Measurements from ENCODE around the gene FMNL3.
"Not testable (repeated sequence)": the region's sequence is repeated elsewhere in the genome, so short reads cannot be mapped to it uniquely, and the experiment has no call there.

The FMNL3 gene

GRCh38 chr12:49713952-49714351 is 6.7 kb upstream of the FMNL3 start:
- in situ Hi-C loops (cut with HindIII; ENCODE audit: low sequenced_read_pairs) = not testable (repeated sequence)

GRCh38 chr12:49708851-49709250 is 1.6 kb upstream of the FMNL3 start:
- in situ Hi-C loops (cut with HindIII; ENCODE audit: low sequenced_read_pairs) = loop anchor here (5.0 kb wide), 1 partner anchor 67 kb away; no protein-coding TSS in a partner anchor

- in situ Hi-C loops (cut with HindIII; ENCODE audit: low sequenced_read_pairs) = loop anchor here (5.0 kb wide), 1 partner anchor 65 kb away; no protein-coding TSS in a partner anchor
Observed at GRCh38 chr12:49707812-49708147, 575 bp upstream of the FMNL3 start.

GRCh38 chr12:49706351-49707127 is 666 bp downstream of the FMNL3 start:
- in situ Hi-C loops (cut with HindIII; ENCODE audit: low sequenced_read_pairs) = loop anchor here (5.0 kb wide), 1 partner anchor 64 kb away; no protein-coding TSS in a partner anchor

- in situ Hi-C loops (cut with HindIII; ENCODE audit: low sequenced_read_pairs) = loop anchor here (5.0 kb wide), 1 partner anchor 63 kb away; no protein-coding TSS in a partner anchor
Observed at GRCh38 chr12:49705479-49706134, 1.6 kb downstream of the FMNL3 start.

- in situ Hi-C loops (cut with HindIII; ENCODE audit: low sequenced_read_pairs) = no loop called here
Observed at GRCh38 chr12:49703647-49704137, 3.5 kb downstream of the FMNL3 start.

- in situ Hi-C loops (cut with HindIII; ENCODE audit: low sequenced_read_pairs) = no loop called here
Observed at GRCh38 chr12:49702676-49703215, 4.5 kb downstream of the FMNL3 start.

- in situ Hi-C loops (cut with HindIII; ENCODE audit: low sequenced_read_pairs) = no loop called here
Observed at GRCh38 chr12:49702009-49702408, 5.2 kb downstream of the FMNL3 start.

- in situ Hi-C loops (cut with HindIII; ENCODE audit: low sequenced_read_pairs) = no loop called here
Observed at GRCh38 chr12:49698619-49699545, 8.3 kb downstream of the FMNL3 start.

GRCh38 chr12:49697808-49698207 is 9.4 kb downstream of the FMNL3 start:
- in situ Hi-C loops (cut with HindIII; ENCODE audit: low sequenced_read_pairs) = no loop called here

- in situ Hi-C loops (cut with HindIII; ENCODE audit: low sequenced_read_pairs) = no loop called here
Observed at GRCh38 chr12:49696723-49697122, 10.5 kb downstream of the FMNL3 start.

- in situ Hi-C loops (cut with HindIII; ENCODE audit: low sequenced_read_pairs) = no loop called here
Observed at GRCh38 chr12:49693931-49694444, 13.2 kb downstream of the FMNL3 start.

- in situ Hi-C loops (cut with HindIII; ENCODE audit: low sequenced_read_pairs) = no loop called here
Observed at GRCh38 chr12:49692851-49693250, 14.4 kb downstream of the FMNL3 start.

GRCh38 chr12:49689785-49690184 is 17.4 kb downstream of the FMNL3 start:
- in situ Hi-C loops (cut with HindIII; ENCODE audit: low sequenced_read_pairs) = no loop called here

GRCh38 chr12:49689237-49689636 is 18.0 kb downstream of the FMNL3 start:
- in situ Hi-C loops (cut with HindIII; ENCODE audit: low sequenced_read_pairs) = no loop called here

GRCh38 chr12:49687941-49688340 is 19.3 kb downstream of the FMNL3 start:
- in situ Hi-C loops (cut with HindIII; ENCODE audit: low sequenced_read_pairs) = no loop called here

- in situ Hi-C loops (cut with HindIII; ENCODE audit: low sequenced_read_pairs) = no loop called here
Observed at GRCh38 chr12:49684310-49684854, 22.8 kb downstream of the FMNL3 start.

GRCh38 chr12:49683599-49684309 is 23.5 kb downstream of the FMNL3 start:
- in situ Hi-C loops (cut with HindIII; ENCODE audit: low sequenced_read_pairs) = no loop called here

- in situ Hi-C loops (cut with HindIII; ENCODE audit: low sequenced_read_pairs) = no loop called here
Observed at GRCh38 chr12:49680075-49680474, 27.1 kb downstream of the FMNL3 start.

- in situ Hi-C loops (cut with HindIII; ENCODE audit: low sequenced_read_pairs) = no loop called here
Observed at GRCh38 chr12:49678711-49679110, 28.5 kb downstream of the FMNL3 start.
